Colon (tissue), 2 donors: ENCODE results near the gene DMD.

Experiments
- FAIRE-seq: peaks from 2 replicates; lab custom pipeline; 2012; peaks lifted over from hg19 to GRCh38; lab: Jason Lieb, UNC
- donor health status: control.
- donor health status: control.

DMD gene

DNA sequence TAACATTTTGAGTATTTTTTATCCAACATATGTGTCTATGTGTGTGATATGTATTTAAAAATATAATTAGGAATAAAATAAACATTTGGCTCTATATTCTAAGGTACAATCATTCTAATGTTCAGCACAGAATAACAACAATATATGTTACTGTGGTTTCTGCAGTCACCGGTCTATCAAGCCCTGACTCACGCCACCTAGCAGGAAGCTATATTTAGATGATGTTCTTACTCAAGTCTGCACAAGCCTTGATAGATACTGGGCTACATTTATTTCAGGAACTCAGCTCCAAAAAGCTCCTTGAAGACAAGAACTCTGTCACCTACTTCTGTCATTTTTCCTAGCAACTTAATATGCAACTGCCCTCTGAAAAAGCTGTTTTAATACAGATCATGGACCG is 1987.5 kb downstream of the DMD start:
- no peak for FAIRE-seq

GRCh38 chrX:31222946-31223345 is 1988.4 kb downstream of the DMD start:
- FAIRE-seq = no peak

- FAIRE-seq = no peak
These were observed 1992.2 kb downstream of the DMD start for GRCh38 chrX:31219174-31219573.

GRCh38 chrX:31217084-31217483 is 1994.3 kb downstream of the DMD start:
- FAIRE-seq = no peak

GRCh38 chrX:31215277-31215815 is 1996.0 kb downstream of the DMD start:
- FAIRE-seq = no peak

- no peak for FAIRE-seq
These were observed 1997.4 kb downstream of the DMD start for GRCh38 chrX:31213941-31214340.

DNA sequence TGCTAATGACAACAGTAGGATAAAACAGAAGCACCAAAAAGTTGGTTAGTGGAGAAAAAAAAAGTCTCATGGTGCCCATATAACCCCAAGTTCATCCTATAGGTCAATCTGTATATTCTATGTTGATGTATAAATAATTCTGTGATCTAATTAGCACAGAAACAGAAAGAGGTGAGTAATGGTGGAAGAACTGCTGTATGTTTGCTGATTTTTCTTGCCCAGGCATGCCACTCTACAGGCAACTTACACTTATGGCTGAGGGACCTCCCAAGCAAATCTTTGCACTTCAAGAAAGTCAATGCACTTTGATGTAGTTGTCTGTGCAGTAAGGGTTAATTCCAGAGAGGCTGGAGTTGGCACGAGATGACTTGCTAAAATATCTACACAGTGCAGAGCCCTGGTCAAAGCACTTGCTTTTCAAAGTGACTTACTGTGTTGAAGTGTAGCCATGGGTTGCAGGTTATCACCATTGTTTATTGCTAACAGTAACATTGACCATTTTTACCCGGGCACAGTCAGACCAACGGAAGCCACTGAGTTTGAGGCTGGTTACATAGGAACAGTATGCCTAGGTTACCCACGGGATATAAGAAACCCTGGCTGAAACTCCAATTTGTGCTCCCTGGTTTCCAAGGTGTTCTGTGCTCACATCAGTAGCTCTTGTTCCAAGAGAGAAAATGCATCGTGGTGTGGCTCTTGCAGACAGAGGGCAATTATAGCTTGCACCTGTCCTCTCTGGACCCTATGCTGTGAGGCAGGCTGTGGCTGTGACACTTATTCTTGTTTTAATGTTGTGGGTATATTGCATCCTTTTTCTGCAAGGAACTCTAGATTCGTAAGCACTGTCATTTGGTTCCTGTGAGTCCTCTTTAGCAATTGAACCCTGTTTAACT is 1998.2 kb downstream of the DMD start:
- FAIRE-seq = no peak

GRCh38 chrX:31209005-31209628 is 2002.2 kb downstream of the DMD start:
- FAIRE-seq = peak; percentile 14

DNA sequence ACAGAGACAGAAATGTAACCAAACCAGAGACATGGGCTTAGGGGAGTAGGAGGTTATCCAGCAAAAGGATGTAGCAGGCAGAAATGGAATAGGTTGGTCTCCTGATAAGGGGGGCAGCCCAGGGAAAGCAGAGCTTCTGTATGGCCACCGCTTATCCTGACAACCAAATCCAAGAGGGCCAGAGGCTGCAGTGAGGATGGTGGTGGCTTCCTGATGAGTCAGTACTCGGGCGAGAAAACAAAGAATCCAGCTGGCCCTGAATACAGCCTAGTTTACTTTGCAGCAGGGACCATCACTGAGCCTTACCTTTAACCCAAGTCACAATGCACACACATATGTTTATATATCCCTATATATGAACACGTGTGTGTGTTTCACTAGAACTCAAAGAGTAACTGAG is 2009.8 kb downstream of the DMD start:
- FAIRE-seq = no peak

DNA sequence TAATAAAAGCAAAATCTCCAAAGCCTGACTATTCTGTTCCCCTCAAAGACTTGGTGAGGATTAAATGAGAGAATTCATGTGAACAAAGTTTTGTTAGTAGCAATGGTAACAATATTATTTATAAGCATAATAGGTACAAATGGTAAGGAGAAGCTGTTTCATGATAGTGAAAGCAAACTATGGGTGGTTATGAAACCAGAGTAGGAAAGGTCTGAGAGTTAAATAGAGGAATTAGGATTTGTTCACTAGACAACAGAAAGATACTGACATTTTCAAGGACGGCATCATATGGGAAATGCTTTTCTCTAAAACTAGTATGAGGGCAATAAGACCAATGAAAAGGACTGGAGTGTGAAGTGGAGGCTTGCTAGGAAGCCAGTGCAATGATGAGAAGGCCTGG is 2010.9 kb downstream of the DMD start:
- FAIRE-seq = no peak

GRCh38 chrX:31199840-31200114 is 2011.6 kb downstream of the DMD start:
- FAIRE-seq = no peak

GRCh38 chrX:31199056-31199839 is 2012.1 kb downstream of the DMD start:
- FAIRE-seq = peak; percentile 31

- FAIRE-seq = no peak
These were observed 2021.0 kb downstream of the DMD start for GRCh38 chrX:31190221-31190975.

DNA sequence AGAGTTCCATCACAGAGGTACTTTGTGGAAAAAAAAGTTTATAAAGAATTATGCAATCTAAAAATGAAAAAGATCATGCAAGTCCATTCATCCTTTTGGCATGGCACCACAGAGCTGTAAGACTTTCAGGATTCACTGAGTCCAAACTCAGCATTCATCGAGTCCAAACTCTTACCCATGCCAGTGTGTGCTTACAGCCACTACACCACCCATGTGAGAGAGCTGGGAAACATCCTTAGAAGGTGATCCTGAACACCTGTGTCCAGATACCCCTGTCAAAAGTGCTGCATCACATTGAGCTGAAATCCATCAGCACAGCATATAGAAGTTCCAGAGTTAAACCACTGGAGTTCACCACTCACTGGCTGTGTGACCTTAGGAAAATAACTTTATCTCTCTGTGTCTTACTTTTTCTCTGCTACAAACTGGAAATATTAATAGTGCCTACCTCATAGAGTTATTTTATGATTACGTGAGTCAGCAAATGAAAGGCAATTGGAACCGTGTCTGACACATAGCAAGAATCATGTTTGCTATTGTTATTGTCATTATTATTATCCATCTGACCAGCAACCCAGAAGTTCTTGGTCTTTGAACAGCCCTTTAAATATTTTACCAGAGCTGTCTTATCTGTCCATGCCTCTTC is 2024.5 kb downstream of the DMD start:
- no peak for FAIRE-seq

- FAIRE-seq = no peak
These were observed 2025.5 kb downstream of the DMD start for GRCh38 chrX:31185884-31186283.

DNA sequence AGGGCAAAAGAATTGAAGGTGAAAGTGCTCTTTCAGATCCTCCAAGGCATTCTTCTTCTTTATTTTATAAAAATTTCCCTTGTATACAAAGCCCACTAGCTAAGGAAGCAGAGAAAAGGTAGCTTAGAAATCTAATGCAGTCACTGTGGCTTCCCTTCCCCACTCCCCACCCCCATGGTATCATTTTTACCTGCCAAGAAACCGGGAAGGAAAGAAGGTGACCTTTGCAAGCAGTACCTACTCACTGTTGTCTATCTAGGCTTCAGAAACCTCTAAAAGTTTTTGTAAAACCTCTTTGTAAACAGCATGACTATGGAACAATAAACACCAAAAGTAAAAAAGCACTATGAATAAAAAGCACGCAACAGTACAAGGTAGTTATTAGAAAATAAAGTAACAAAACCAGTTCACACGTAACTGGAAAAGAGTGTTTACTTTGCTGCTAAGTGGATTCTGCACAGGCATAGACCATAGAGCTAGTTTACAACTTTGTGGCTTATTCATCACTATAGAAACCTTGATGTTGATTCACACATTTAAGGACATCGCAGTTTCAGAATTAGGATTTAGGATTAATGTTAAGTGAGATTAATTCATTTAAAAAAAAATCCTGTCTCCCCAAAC is 2029.9 kb downstream of the DMD start:
- peak; percentile 85 for FAIRE-seq

DNA sequence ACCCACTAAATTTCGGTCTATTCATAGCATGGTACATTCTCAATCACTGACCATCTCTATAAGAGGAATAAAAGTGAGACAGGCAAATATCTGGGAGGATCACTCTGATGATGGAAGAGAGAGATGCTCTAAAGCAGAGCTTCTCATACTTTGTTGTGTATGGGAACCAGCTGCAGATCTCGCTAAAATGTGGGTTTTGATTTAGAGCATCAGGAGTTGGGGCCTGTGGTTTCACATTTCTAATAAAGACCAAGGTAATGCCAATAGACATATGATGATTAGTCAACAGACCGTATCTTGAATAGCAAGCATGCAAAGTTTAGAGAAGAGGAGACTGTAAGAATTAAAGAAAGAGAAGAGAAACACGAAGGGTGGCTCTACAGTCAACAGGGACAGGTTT is 2032.1 kb downstream of the DMD start:
- FAIRE-seq = no peak

GRCh38 chrX:31178769-31179125 is 2032.6 kb downstream of the DMD start:
- no peak for FAIRE-seq

DNA sequence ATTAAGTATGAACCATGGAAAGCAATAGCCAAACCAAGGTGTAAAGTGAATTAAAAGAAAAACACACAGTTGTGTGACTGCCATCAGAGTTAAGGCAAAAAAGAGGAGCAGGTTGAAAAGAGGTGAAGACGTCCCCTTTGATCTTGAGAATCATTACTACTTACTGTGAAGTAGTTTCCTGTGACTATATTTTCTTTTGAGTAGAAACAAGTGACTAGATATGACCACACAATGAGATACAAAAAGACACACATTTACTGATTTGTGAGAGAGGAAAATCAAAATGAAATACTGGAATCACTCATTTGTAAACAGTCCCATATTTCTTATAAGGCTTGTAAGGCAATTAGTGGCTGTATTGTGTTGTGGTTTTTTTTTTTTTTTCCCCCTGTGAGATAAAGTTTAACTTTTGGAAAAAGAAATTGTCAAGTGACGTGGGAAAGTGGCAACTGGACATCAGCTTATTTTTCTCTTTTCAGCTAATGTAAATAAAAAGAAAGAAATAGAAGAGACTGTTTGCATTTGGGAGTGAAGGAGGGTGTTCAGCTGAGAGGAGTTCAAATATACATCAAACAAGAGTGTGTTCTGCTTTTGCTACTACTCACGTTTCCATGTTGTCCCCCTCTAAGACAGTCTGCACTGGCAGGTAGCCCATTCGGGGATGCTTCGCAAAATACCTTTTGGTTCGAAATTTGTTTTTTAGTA is 2033.1 kb downstream of the DMD start:
- FAIRE-seq = no peak

- FAIRE-seq = no peak
These were observed 2040.6 kb downstream of the DMD start for GRCh38 chrX:31170792-31171191.

- no peak for FAIRE-seq
These were observed 2042.8 kb downstream of the DMD start for GRCh38 chrX:31168551-31168950.
